KMS-11 (cell line): Measurements from ENCODE around the gene CDH15.

Source experiments
- H2AFZ ChIP-seq: fragments of 200-600 bp; sonication (generic); 2 replicates; pipeline ENCODE4 v1.6.1; 2016; ENCODE audit warnings: antibody characterized with exemption, mixed run types, low read depth
- H3K27ac ChIP-seq: fragments of 200-600 bp; sonication (generic); 2 replicates; pipeline ENCODE4 v1.6.1; 2016; ENCODE audit warnings: mild to moderate bottlenecking, mixed run types
- H3K27me3 ChIP-seq: fragments of 200-600 bp; sonication (generic); 2 replicates; pipeline ENCODE4 v1.6.1; 2017; ENCODE audit warnings: mild to moderate bottlenecking, low read depth, mixed run types, moderate library complexity; ENCODE audit not compliant: insufficient read depth
- H3K36me3 ChIP-seq: fragments of 200-600 bp; sonication (generic); 2 replicates; pipeline ENCODE4 v1.6.1; 2017; ENCODE audit warnings: mild to moderate bottlenecking, mixed run types; ENCODE audit not compliant: insufficient read depth
- H3K4me1 ChIP-seq: fragments of 200-600 bp; sonication (generic); 2 replicates; pipeline ENCODE4 v1.6.1; 2016; ENCODE audit warnings: mild to moderate bottlenecking, low read depth, mixed run types; ENCODE audit not compliant: poor library complexity, severe bottlenecking
- H3K4me2 ChIP-seq: fragments of 200-600 bp; sonication (generic); 2 replicates; pipeline ENCODE4 v1.7.0; 2016; ENCODE audit warnings: mild to moderate bottlenecking, mixed run types
- H3K4me3 ChIP-seq: fragments of 200-600 bp; sonication (generic); IDR thresholded peaks from 2 replicates; pipeline ENCODE4 v1.6.1; 2017; ENCODE audit warnings: low read depth, low read length, mixed read lengths; ENCODE audit not compliant: insufficient read depth
- H3K79me2 ChIP-seq: fragments of 200-600 bp; sonication (generic); 2 replicates; pipeline ENCODE4 v1.6.1; 2016; ENCODE audit warnings: low read depth, mixed run types; ENCODE audit not compliant: insufficient read depth
- H3K9ac ChIP-seq: fragments of 200-600 bp; sonication (generic); 2 replicates; pipeline ENCODE4 v1.6.1; 2016; ENCODE audit warnings: mild to moderate bottlenecking, mixed run types
- H4K20me1 ChIP-seq: fragments of 200-600 bp; sonication (generic); 2 replicates; pipeline ENCODE4 v1.6.1; 2016; ENCODE audit warnings: mild to moderate bottlenecking, mixed run types; ENCODE audit not compliant: insufficient read depth
- TF ChIP-seq, protein P1 (sequence below): fragments of 200-600 bp; sonication (generic); conservative IDR thresholded peaks from 2 replicates; pipeline ENCODE4 v1.6.1; 2017; ENCODE audit warnings: low read depth, mild to moderate bottlenecking, antibody characterized with exemption, low read length, moderate library complexity, mixed read lengths

The CDH15 gene

DNA sequence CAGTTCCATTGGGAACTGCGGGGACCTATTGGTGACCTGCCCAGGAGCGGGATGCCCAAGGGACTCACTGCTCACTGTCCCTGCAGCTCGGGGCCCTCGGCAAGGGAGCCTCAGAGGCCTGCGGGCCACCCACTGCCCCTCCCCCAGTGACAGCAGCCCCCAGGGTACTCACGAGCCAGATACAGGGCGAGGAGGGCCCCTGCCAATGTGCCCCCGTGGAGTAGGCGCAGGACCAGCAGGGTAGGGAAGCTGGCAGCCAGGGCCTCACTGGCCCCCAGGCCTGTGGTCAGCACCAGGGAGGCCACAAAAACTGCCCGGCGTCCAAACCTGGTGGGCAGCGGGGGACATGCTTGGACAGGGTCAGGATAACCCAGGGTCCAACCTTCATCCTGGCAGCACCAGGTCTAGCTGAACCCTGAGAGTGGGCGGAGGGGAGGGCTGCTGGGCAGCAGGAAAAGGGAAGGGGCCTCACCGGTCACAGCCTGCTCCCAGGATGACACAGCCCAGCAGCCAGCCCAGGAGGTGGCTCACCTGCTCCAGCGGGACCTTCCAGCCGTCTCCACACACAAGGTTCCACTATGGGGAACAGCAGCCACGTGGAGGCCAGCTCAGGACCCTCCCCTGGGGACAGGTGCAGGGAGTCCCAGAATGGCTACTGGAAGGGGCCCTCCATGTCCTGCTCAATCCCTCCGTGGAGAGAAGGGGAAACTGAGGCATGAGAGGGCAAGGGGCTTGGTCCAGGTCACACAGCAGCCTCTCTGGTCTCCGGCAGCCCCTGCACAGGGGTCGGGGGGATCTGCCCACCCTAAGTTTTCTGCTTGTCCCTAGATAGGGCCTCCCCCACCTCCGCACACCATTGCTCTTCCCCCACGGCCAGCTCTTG is 27.9 kb downstream of the CDH15 start:
- TF ChIP-seq, protein P1, sequence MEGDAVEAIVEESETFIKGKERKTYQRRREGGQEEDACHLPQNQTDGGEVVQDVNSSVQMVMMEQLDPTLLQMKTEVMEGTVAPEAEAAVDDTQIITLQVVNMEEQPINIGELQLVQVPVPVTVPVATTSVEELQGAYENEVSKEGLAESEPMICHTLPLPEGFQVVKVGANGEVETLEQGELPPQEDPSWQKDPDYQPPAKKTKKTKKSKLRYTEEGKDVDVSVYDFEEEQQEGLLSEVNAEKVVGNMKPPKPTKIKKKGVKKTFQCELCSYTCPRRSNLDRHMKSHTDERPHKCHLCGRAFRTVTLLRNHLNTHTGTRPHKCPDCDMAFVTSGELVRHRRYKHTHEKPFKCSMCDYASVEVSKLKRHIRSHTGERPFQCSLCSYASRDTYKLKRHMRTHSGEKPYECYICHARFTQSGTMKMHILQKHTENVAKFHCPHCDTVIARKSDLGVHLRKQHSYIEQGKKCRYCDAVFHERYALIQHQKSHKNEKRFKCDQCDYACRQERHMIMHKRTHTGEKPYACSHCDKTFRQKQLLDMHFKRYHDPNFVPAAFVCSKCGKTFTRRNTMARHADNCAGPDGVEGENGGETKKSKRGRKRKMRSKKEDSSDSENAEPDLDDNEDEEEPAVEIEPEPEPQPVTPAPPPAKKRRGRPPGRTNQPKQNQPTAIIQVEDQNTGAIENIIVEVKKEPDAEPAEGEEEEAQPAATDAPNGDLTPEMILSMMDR: no peak
- H3K4me1 ChIP-seq: no peaks in the 10 kb centered on the region
- no peak overlapping the region for H2AFZ ChIP-seq
- no peak overlapping the region for H3K4me3 ChIP-seq
- no peaks in the 10 kb centered on the region for H3K79me2 ChIP-seq
- H3K9ac ChIP-seq: no peak overlapping the region
- H4K20me1 ChIP-seq: no peaks in the 10 kb centered on the region
- peaks cover 45% of the 10 kb centered on the region for H3K27me3 ChIP-seq
- H3K36me3 ChIP-seq: no peaks in the 10 kb centered on the region
- H3K4me2 ChIP-seq: no peak overlapping the region
- H3K27ac ChIP-seq: no peak overlapping the region

DNA sequence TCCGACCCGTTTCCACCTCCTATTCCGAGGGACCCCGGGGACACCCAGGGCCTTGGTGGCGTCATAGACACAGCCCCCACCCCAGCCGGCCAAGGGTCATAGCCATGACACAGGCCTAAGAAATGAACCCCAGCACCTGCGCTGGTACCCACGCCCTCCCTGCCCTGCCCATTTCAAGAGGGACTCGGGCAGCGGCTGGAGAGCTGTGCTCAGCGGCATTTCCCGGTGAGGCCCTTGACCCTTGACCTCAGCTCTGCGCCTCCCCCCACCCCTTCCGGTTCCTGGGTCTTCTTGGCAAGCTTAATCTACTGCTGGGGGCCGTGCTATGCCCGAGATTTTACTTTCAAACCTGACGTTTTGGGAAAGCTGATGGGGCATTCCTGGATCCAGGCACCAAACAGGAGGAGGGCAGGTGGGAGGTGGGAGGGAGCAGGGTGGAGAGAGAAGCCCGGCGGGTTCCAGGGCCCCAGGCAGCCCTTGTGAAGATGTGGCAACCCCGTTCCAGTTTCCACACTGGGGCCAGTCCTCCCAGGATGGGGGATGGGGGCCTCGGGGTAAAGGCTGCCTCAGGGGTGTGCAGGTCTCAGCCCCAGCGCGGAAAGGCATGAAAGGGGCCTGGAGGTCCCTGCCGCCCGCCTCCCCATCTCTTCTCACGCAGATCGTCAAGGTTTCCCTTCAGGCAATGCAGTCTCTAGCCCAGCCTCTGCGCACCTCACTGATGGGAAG is 28.7 kb downstream of the CDH15 start, which contains the start of gene SLC22A31:
Gene SLC22A31 (minus strand): TSS at position 414 of the 726 bp plus-strand sequence. CDS start 36 bp downstream, at position 378.
- Histone ChIP-seq H3K9ac (no peak within 1 kb of the TSS), H3K4me2 (no peak within 1 kb of the TSS), H3K4me1 (no peaks in the 10 kb centered on the region), H3K27me3 (peaks cover 53% of the 10 kb centered on the region), H3K36me3 (no peaks in the 10 kb centered on the region), H3K4me3 (no peak within 1 kb of the TSS), H3K27ac (no peak within 1 kb of the TSS), H3K79me2 (no peaks in the 10 kb centered on the region), H2AFZ (no peak within 1 kb of the TSS), H4K20me1 (no peaks in the 10 kb centered on the region)
- TF ChIP-seq, protein P1: no peak

DNA sequence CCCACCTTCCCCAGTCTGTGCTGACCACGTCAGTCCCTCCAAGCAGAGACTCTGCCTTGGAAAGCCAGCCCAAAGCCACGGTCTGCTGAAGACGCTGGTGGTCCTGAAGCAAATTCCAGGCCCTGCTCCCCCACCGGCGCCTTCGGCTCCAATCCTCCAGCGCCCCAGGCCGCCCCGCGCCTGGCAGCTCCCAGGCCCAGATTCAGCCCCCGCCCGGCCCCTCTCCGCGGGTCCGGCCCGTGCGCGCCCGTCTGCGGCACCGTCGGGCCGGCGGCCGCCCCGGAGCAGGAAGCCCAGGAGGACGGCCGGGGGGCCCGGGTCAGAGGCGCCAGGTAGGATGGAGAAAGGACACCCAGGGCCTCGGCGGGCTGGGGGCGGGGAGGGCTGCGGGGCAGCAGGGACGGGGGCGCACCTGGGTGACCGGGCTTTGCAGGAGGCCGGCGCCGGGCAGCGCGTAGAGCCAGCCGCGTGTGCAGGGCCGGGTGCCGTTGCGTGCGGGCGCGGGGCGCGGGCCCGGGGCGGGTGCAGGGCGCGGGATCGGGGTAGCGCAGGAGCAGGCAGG is 29.4 kb downstream of the CDH15 start:
- Histone ChIP-seq H3K4me2 (no peak overlapping the region), H3K4me3 (no peak overlapping the region)

More for the DNA sequence above, 29.4 kb downstream of the CDH15 start:
- Histone ChIP-seq H3K9ac (no peak overlapping the region), H3K79me2 (no peaks in the 10 kb centered on the region), H2AFZ (no peak overlapping the region), H3K36me3 (no peaks in the 10 kb centered on the region), H3K27me3 (peaks cover 58% of the 10 kb centered on the region), H4K20me1 (no peaks in the 10 kb centered on the region), H3K4me1 (no peaks in the 10 kb centered on the region), H3K27ac (no peak overlapping the region)
- TF ChIP-seq, protein P1: no peak
